ENCODE measurements around the gene ANKUB1. TPM values are rescaled to one million over a fixed set of nuclear protein-coding genes. Genes with fewer than 3 reads are reported as not detected.

The ANKUB1 gene
- total and polyA plus RNA-seq, 9 of the 15 experiments (the other 6 are each of a cell fraction or from before 2014, with no cell fraction given), result not detected

DNA sequence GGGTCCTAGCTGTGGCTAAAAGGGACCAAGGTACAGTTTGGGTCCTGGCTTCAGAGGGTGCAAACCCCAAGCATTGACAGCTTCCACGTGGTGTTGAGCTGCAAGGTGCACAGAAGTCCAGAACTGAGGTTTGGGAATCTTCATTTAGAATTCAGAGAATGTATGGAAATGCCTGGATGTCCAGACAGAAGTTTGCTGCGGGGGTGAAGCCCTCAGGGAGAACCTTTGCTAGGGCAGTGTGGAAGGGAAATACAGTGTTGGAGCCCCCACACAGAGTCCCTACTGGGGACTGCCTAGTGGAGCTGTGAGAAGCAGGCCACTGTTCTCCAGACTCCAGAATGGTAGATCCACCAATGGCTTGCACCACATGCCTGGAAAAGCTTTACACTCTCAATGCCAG is 38.5 kb upstream of the ANKUB1 start:
- DNase-seq (ENCODE audit: extremely low read depth in 1 of 4, low spot score in 3 of 4), result no peak
- H3K9me3 ChIP-seq (replicated peaks; ENCODE audit: control insufficient read depth, insufficient read depth, low read depth, low read length), result peaks cover 7% of the 10 kb centered on the region
- H3K36me3 ChIP-seq (ENCODE audit: control insufficient read depth, insufficient read depth, low read length), result no peaks in the 10 kb centered on the region
- ChIA-PET POLR2A (no interaction called here), CTCF (ENCODE audit: low intra/inter-chr PET ratio) (no interaction called here)
- H2AFZ ChIP-seq (ENCODE audit: low read depth, low read length), result no peak overlapping the region
- BruUV-seq (replicated peaks), result no TSS peak
- no peaks in the 10 kb centered on the region for H3K4me1 ChIP-seq (replicated peaks in 1 of 2; ENCODE audit: control insufficient read depth in 2 of 2, insufficient read depth in 2 of 2, low read length in 2 of 2)
- no peak overlapping the region for H3K27ac ChIP-seq (ENCODE audit: extremely low read depth, low read depth, low read length)
- H3K4me3 ChIP-seq, result no peak overlapping the region
- ATAC-seq, result no peak
- no peaks in the 10 kb centered on the region for H3K9me1 ChIP-seq (ENCODE audit: control insufficient read depth, insufficient read depth, low read length)
- H3K79me2 ChIP-seq (ENCODE audit: control insufficient read depth, insufficient read depth, low read length), result 0 out of 3 replicates have a peak, but pooled peaks cover 4% of the 10 kb centered on the region
- in situ Hi-C loops (cut with MboI), result no loop called here
- WGBS (ENCODE audit: insufficient coverage, low coverage, missing lambda C conversion rate), result 10% methylated on average over 2 of the region's 2 CpGs
- FAIRE-seq, result no peak
- H4K20me1 ChIP-seq (replicated peaks; ENCODE audit: control insufficient read depth, insufficient read depth, low read length), result no peaks in the 10 kb centered on the region
- no peaks in the 10 kb centered on the region for H3K27me3 ChIP-seq (ENCODE audit: control insufficient read depth in 2 of 2, insufficient read depth in 2 of 2, low read length in 2 of 2)
- no peak overlapping the region for H3K9ac ChIP-seq (ENCODE audit: insufficient read depth in 1 of 2, low read depth in 2 of 2, low read length in 2 of 2)
- intact Hi-C loops (cut with micrococcal nuclease), result no loop called here
- H3K4me2 ChIP-seq (ENCODE audit: insufficient read depth, low read length), result no peak overlapping the region
- TF ChIP-seq NEUROD1 (IDR thresholded peaks at IDR 0.05; ENCODE audit: borderline replicate concordance, low read depth, low read length, partially characterized antibody) (no peak), ELF1 (tag; IDR thresholded peaks at IDR 0.05) (no peak), KLF13 (tag; IDR thresholded peaks at IDR 0.05; ENCODE audit: borderline replicate concordance, low read depth) (no peak), MCM5 (IDR thresholded peaks at IDR 0.05; ENCODE audit: low read depth) (no peak), PML (IDR thresholded peaks at IDR 0.05; ENCODE audit: low read length) (no peak), ETS1 (conservative IDR thresholded peaks at IDR 0.05; ENCODE audit: control insufficient read depth, low read depth, low read length) (no peak), MEF2D (tag; conservative IDR thresholded peaks at IDR 0.05; ENCODE audit: low read depth) (no peak), ZNF507 (tag; conservative IDR thresholded peaks at IDR 0.05) (no peak), KLF1 (tag; IDR thresholded peaks at IDR 0.05) (no peak), ZNF57 (CRISPR knock-in tag; IDR thresholded peaks at IDR 0.05) (no peak), JUN (IDR thresholded peaks at IDR 0.05; ENCODE audit: borderline replicate concordance, low read depth, low read length) (no peak), JUN (CRISPR knock-in tag; IDR thresholded peaks at IDR 0.05; ENCODE audit: borderline replicate concordance) (no peak), ZKSCAN8 (CRISPR knock-in tag; IDR thresholded peaks at IDR 0.05) (no peak), ZNF146 (CRISPR knock-in tag; IDR thresholded peaks at IDR 0.05; ENCODE audit: unreplicated experiment) (no peak), FOXK1 (CRISPR knock-in tag; IDR thresholded peaks at IDR 0.05; ENCODE audit: borderline replicate concordance) (no peak), SRSF7 (optimal IDR thresholded peaks at IDR 0.05; ENCODE audit: low read depth, low read length) (no peak), RBM34 (IDR thresholded peaks at IDR 0.05; ENCODE audit: borderline replicate concordance, insufficient read depth, low read length) (no peak), ZNF121 (CRISPR knock-in tag; conservative IDR thresholded peaks at IDR 0.05) (no peak), BACH1 (tag; IDR thresholded peaks at IDR 0.05) (no peak), ZC3H4 (CRISPR knock-in tag; IDR thresholded peaks at IDR 0.05; ENCODE audit: borderline replicate concordance) (no peak), KHSRP (IDR thresholded peaks at IDR 0.05) (no peak), HOXB6 (CRISPR knock-in tag; IDR thresholded peaks at IDR 0.05; ENCODE audit: borderline replicate concordance) (no peak)
- TF ChIP-seq, protein P1, sequence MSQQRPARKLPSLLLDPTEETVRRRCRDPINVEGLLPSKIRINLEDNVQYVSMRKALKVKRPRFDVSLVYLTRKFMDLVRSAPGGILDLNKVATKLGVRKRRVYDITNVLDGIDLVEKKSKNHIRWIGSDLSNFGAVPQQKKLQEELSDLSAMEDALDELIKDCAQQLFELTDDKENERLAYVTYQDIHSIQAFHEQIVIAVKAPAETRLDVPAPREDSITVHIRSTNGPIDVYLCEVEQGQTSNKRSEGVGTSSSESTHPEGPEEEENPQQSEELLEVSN (IDR thresholded peaks at IDR 0.05; ENCODE audit: borderline replicate concordance in 1 of 2, extremely low read depth in 1 of 2, insufficient read depth in 1 of 2, insufficient read length in 1 of 2, low read depth in 1 of 2, low read length in 1 of 2, poor library complexity in 1 of 2, severe bottlenecking in 1 of 2), result no peak
